HG03103 (cell line): ENCODE data around the gene S100A14.

Experiments
- ATAC-seq: cut with Tn5 transposase; IDR thresholded peaks from one replicate; pipeline ENCODE4 v1.9.1; 2021; ENCODE audit warnings: low read depth; ENCODE audit not compliant: unreplicated experiment

S100A14 gene

GRCh38 chr1:153566414-153567371 lies 49.4 kb downstream of the S100A14 start:
- no peak for ATAC-seq

- no peak for ATAC-seq
Measured at GRCh38 chr1:153565529-153566374, 50.4 kb downstream of the S100A14 start, which contains the start of gene S100A2. S100A2 (minus strand) TSS chr1:153565844; CDS start chr1:153563877, 1,967 bp downstream.
